DMS79 treated with DMSO at 0.1 percent for 48 hours (cell line): ENCODE measurements around the gene GRIFIN.

Experiments
- DNase-seq: peaks from one replicate; lab custom pipeline; 2025; lab: John Stamatoyannopoulos, UW

Gene GRIFIN

GRCh38 chr7:2432910-2433712 lies 43.1 kb downstream of the GRIFIN start:
- DNase-seq: no peak

- no peak for DNase-seq
Observed at GRCh38 chr7:2431260-2431867, 44.8 kb downstream of the GRIFIN start.

- no peak for DNase-seq
Observed at GRCh38 chr7:2425749-2426148, 50.4 kb downstream of the GRIFIN start.
